CD4-positive, alpha-beta T cell (primary cell): ENCODE data around the gene CEP95. TPM values are rescaled to one million over a fixed set of nuclear protein-coding genes. Genes with fewer than 3 reads are reported as not detected.

Experiments
- ATAC-seq: fragments of 200-7000 bp; cut with Tn5 transposase; one replicate; pipeline ENCODE4 v1.10.0; 2022; ENCODE audit warnings: mild to moderate bottlenecking; ENCODE audit not compliant: poor library complexity
- CTCF ChIA-PET: fragments of 350-600 bp; sonication (Branson Sonifier 250); formaldehyde crosslinking; loops from one replicate; lab custom pipeline; 2021; ENCODE audit warnings: antibody characterized with exemption, inconsistent platforms; lab: Charles Lee
- POLR2A ChIA-PET: fragments of 350-600 bp; sonication (Branson Sonifier 250); formaldehyde crosslinking; loops from one replicate; lab custom pipeline; 2021; ENCODE audit warnings: antibody characterized with exemption, inconsistent platforms; lab: Charles Lee
- DNase-seq, 14 experiments: peaks; one replicate each; pipeline ENCODE4 v3.0.0-alpha.2; 2013 to 2020; ENCODE audit warnings: mixed read lengths in 2 of 14
- H3K27ac ChIP-seq, 2 donors: one replicate each; pipeline versions ENCODE4 v1.5.1 to v1.7.0; 2013; ENCODE audit warnings: low read length in 2 of 2, low read depth in 1 of 2, mild to moderate bottlenecking in 1 of 2
- H3K27me3 ChIP-seq, 2 experiments: 1 replicate in 1 of 2; 2 replicates in 1 of 2; pipeline versions ENCODE4 v1.6.1 to v1.7.0; 2013; ENCODE audit warnings: low read length in 2 of 2, control low read depth in 1 of 2, mild to moderate bottlenecking in 1 of 2, moderate library complexity in 1 of 2; ENCODE audit not compliant: insufficient read depth in 2 of 2, control insufficient read depth in 1 of 2
- H3K36me3 ChIP-seq: one replicate; pipeline ENCODE4 v1.6.1; 2013; ENCODE audit warnings: low read length, control low read depth; ENCODE audit not compliant: insufficient read depth
- H3K4me1 ChIP-seq: one replicate; pipeline ENCODE4 v1.6.1; 2013; ENCODE audit warnings: low read length, control low read depth; ENCODE audit not compliant: insufficient read depth
- H3K4me3 ChIP-seq: one replicate; pipeline ENCODE4 v1.5.1; 2013; ENCODE audit warnings: mild to moderate bottlenecking, low read length, moderate library complexity
- H3K9me3 ChIP-seq, 2 experiments: 1 replicate in 1 of 2; 2 replicates in 1 of 2; pipeline versions ENCODE4 v1.6.1 to v1.7.0; 2013; ENCODE audit warnings: low read length in 2 of 2, mild to moderate bottlenecking in 2 of 2, control low read depth in 1 of 2, moderate library complexity in 1 of 2; ENCODE audit not compliant: control insufficient read depth in 1 of 2, insufficient read depth in 1 of 2
- H3K27ac Mint-ChIP-seq: one replicate; pipeline ENCODE4 v1.8.0; 2020; ENCODE audit warnings: mixed read lengths
- H3K27me3 Mint-ChIP-seq: one replicate; pipeline ENCODE4 v1.8.0; 2021; ENCODE audit warnings: mixed read lengths
- H3K36me3 Mint-ChIP-seq: one replicate; pipeline ENCODE4 v1.8.0; 2021; ENCODE audit warnings: low read depth, mixed read lengths
- H3K4me1 Mint-ChIP-seq: one replicate; pipeline ENCODE4 v1.8.0; 2021; ENCODE audit warnings: low read depth, mixed read lengths
- H3K4me3 Mint-ChIP-seq: one replicate; pipeline ENCODE4 v1.8.0; 2020; ENCODE audit warnings: mild to moderate bottlenecking, mixed read lengths
- H3K9me3 Mint-ChIP-seq: one replicate; pipeline ENCODE4 v1.8.0; 2020; ENCODE audit warnings: mixed read lengths
- intact Hi-C, 2 experiments: fragments of 100-400 bp; cut with DNase I in 1 of 2; cut with micrococcal nuclease in 1 of 2; formaldehyde crosslinking; loops; one replicate each; pipeline versions ENCODE4 v1.15.1 to v1.9.0; 2023 to 2025; cut with DNase I, micrococcal nuclease
- total RNA-seq, 174 experiments: library from RNA in 2 of 174; stranded (reverse) in 2 of 174; gene quantifications; one replicate each; pipeline ENCODE4 v1.2.3 and lab custom pipeline; 2021 to 2026
- TF ChIP-seq, protein P1 (sequence below): fragments of 200-600 bp; IDR thresholded peaks from one replicate; pipeline ENCODE4 v1.8.0; 2022; ENCODE audit warnings: antibody characterized with exemption, mild to moderate bottlenecking

Gene CEP95
- total RNA-seq, 2 experiments from 2014 or later = 256 to 269 TPM

GRCh38 chr17:64535357-64535756 is 28.6 kb downstream of the CEP95 start:
- CTCF ChIA-PET = no interaction called here
- Histone ChIP-seq H3K27ac (no peak overlapping the region), H3K27me3 (no peaks in the 10 kb centered on the region), H3K9me3 (no peaks in the 10 kb centered on the region), H3K4me3 (no peak overlapping the region), H3K4me1 (no peaks in the 10 kb centered on the region), H3K36me3 (peaks cover 83% of the 10 kb centered on the region)
- no peak overlapping the region for H3K27ac Mint-ChIP-seq
- intact Hi-C loops = loop anchor here in 1 of 2 experiments (10.0 kb wide), 2 partner anchors 109 to 199 kb away; no protein-coding TSS in a partner anchor
- ATAC-seq (peak; percentile 42), DNase-seq (no peak)
- TF ChIP-seq, protein P1, sequence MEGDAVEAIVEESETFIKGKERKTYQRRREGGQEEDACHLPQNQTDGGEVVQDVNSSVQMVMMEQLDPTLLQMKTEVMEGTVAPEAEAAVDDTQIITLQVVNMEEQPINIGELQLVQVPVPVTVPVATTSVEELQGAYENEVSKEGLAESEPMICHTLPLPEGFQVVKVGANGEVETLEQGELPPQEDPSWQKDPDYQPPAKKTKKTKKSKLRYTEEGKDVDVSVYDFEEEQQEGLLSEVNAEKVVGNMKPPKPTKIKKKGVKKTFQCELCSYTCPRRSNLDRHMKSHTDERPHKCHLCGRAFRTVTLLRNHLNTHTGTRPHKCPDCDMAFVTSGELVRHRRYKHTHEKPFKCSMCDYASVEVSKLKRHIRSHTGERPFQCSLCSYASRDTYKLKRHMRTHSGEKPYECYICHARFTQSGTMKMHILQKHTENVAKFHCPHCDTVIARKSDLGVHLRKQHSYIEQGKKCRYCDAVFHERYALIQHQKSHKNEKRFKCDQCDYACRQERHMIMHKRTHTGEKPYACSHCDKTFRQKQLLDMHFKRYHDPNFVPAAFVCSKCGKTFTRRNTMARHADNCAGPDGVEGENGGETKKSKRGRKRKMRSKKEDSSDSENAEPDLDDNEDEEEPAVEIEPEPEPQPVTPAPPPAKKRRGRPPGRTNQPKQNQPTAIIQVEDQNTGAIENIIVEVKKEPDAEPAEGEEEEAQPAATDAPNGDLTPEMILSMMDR = no peak
- POLR2A ChIA-PET = interaction anchor here (2.3 kb wide), 1 partner anchor 29 kb away, joined by 11 read pairs; the partner anchor contains the start of genes CEP95 and DDX5
- H3K36me3 Mint-ChIP-seq = peaks cover 91% of the 10 kb centered on the region
- no peaks in the 10 kb centered on the region for H3K9me3 Mint-ChIP-seq
- no peaks in the 10 kb centered on the region for H3K4me1 Mint-ChIP-seq
- no peaks in the 10 kb centered on the region for H3K27me3 Mint-ChIP-seq
- H3K4me3 Mint-ChIP-seq = no peak overlapping the region

GRCh38 chr17:64536913-64537312 is 30.1 kb downstream of the CEP95 start:
- Mint-ChIP-seq H3K4me1 (no peaks in the 10 kb centered on the region), H3K4me3 (no peak overlapping the region), H3K27ac (peak overlapping the region; percentile 38), H3K27me3 (no peaks in the 10 kb centered on the region), H3K36me3 (peaks cover 80% of the 10 kb centered on the region), H3K9me3 (no peaks in the 10 kb centered on the region)
- ChIA-PET CTCF (no interaction called here), POLR2A (interaction anchor here (2.2 kb wide), 1 partner anchor 30 kb away, joined by 5 read pairs; the partner anchor contains the start of genes CEP95 and DDX5)
- no peak for ATAC-seq
- no peak for DNase-seq
- intact Hi-C loops = loop anchor here in 1 of 2 experiments (10.0 kb wide), 2 partner anchors 108 to 198 kb away; no protein-coding TSS in a partner anchor
- TF ChIP-seq, protein P1 = no peak
- Histone ChIP-seq H3K9me3 (no peaks in the 10 kb centered on the region), H3K36me3 (peaks cover 68% of the 10 kb centered on the region), H3K27ac (no peak overlapping the region), H3K4me1 (no peaks in the 10 kb centered on the region), H3K4me3 (no peak overlapping the region), H3K27me3 (no peaks in the 10 kb centered on the region)

DNA sequence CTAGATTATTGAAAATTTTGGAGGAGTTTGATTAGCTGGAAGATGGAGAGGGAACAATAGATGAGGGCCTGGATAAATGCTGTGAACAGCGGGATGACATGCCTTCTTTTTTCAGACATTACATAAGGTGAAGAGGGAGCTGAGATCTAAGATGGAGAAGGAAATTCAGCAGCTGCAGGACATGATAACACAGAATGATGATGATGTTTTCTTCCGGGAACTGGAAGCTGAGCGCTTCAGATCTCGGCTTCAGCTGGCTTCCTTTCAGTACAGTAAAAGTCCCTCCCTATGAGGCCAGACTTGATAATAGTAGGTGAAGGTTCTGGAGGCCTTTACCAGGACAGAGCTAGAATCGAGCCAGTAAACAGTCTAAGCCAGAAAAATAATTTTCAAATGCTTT is 30.7 kb downstream of the CEP95 start:
- intact Hi-C loops = loop anchor here in 1 of 2 experiments (10.0 kb wide), 2 partner anchors 107 to 197 kb away; no protein-coding TSS in a partner anchor
- H3K9me3 ChIP-seq = no peaks in the 10 kb centered on the region
- no peak overlapping the region for H3K27ac ChIP-seq
- no peaks in the 10 kb centered on the region for H3K4me1 ChIP-seq
- ATAC-seq (no peak), DNase-seq (no peak)
- TF ChIP-seq, protein P1 = no peak
- H3K27me3 ChIP-seq = no peaks in the 10 kb centered on the region
- ChIA-PET CTCF (no interaction called here), POLR2A (interaction anchor here (1.7 to 2.2 kb wide), 2 partner anchors 31 to 32 kb away, joined by 4 to 5 read pairs; partner anchors contain the start of genes CEP95 and DDX5)
- no peaks in the 10 kb centered on the region for H3K27me3 Mint-ChIP-seq
- no peak overlapping the region for H3K4me3 ChIP-seq
- H3K4me1 Mint-ChIP-seq = no peaks in the 10 kb centered on the region
- no peaks in the 10 kb centered on the region for H3K9me3 Mint-ChIP-seq
- peaks cover 64% of the 10 kb centered on the region for H3K36me3 ChIP-seq
- no peak overlapping the region for H3K4me3 Mint-ChIP-seq
- peaks cover 80% of the 10 kb centered on the region for H3K36me3 Mint-ChIP-seq
- peak overlapping the region; percentile 38 for H3K27ac Mint-ChIP-seq
